Smooth muscle cell (in vitro differentiated cells): ENCODE measurements around the gene PLA2G4E. TPM values are rescaled to one million over a fixed set of nuclear protein-coding genes. Genes with fewer than 3 reads are reported as not detected.

Experiments
- DNase-seq: peaks from one replicate; lab custom pipeline; 2025; ENCODE audit not compliant: unreplicated experiment; lab: John Stamatoyannopoulos, UW
- H2AFZ ChIP-seq: fragments of 200-600 bp; sonication (generic); 2 replicates; pipeline ENCODE4 v1.6.0; 2016; ENCODE audit warnings: antibody characterized with exemption, low read depth, mild to moderate bottlenecking
- H3F3A ChIP-seq: fragments of 200-600 bp; sonication (generic); 2 replicates; pipeline ENCODE4 v1.6.0; 2017; ENCODE audit warnings: antibody characterized with exemption, low read depth
- H3K27ac ChIP-seq: fragments of 200-600 bp; sonication (generic); 2 replicates; pipeline ENCODE4 v1.5.1; 2016; ENCODE audit warnings: low read depth, mild to moderate bottlenecking
- H3K27me3 ChIP-seq: fragments of 200-600 bp; sonication (generic); 2 replicates; pipeline ENCODE4 v1.6.1; 2016; ENCODE audit warnings: low read depth, mild to moderate bottlenecking
- H3K36me3 ChIP-seq: fragments of 200-600 bp; sonication (generic); 2 replicates; pipeline ENCODE4 v1.5.1; 2016; ENCODE audit warnings: low read depth
- H3K4me1 ChIP-seq: fragments of 200-600 bp; sonication (generic); 2 replicates; pipeline ENCODE4 v1.5.1; 2016; ENCODE audit warnings: low read depth
- H3K4me2 ChIP-seq: fragments of 200-600 bp; sonication (generic); 2 replicates; pipeline ENCODE4 v1.6.0; 2016; ENCODE audit warnings: mild to moderate bottlenecking
- H3K4me3 ChIP-seq: fragments of 200-600 bp; sonication (generic); 2 replicates; pipeline ENCODE4 v1.5.1; 2016; ENCODE audit warnings: mild to moderate bottlenecking
- H3K79me2 ChIP-seq: fragments of 200-600 bp; sonication (generic); 2 replicates; pipeline ENCODE4 v1.6.0; 2016; ENCODE audit warnings: low read depth, mild to moderate bottlenecking
- H3K9ac ChIP-seq: fragments of 200-600 bp; sonication (generic); 2 replicates; pipeline ENCODE4 v1.6.0; 2016; ENCODE audit warnings: low read depth
- H3K9me3 ChIP-seq: fragments of 200-600 bp; sonication (generic); replicated peaks from 2 replicates; pipeline ENCODE4 v1.5.1; 2016; ENCODE audit warnings: low read depth
- H4K20me1 ChIP-seq: fragments of 200-600 bp; sonication (generic); 2 replicates; pipeline ENCODE4 v1.6.0; 2016; ENCODE audit warnings: low read depth
- CTCF ChIP-seq: fragments of 200-600 bp; sonication (generic); IDR thresholded peaks from 2 replicates; pipeline ENCODE4 v1.5.1; 2017; ENCODE audit warnings: borderline replicate concordance, mild to moderate bottlenecking, antibody characterized with exemption; ENCODE audit not compliant: insufficient read depth, poor library complexity, severe bottlenecking
- WGBS: methylation state at CpG from one replicate; pipeline ENCODE4 v1.1.7; 2016; ENCODE audit warnings: low lambda C conversion rate; 5-methylcytosine and 5-hydroxymethylcytosine counted together
- polyA plus RNA-seq: library from polyadenylated mRNA; unstranded; fragments of >200 nt; fragmentation: Nextera tagmentation; extraction: Ambion mirVana; gene quantifications from 2 replicates; pipeline ENCODE4 v1.2.1, GENCODE V29; 2016
- total RNA-seq: library from RNA; depleted of rRNA; stranded (reverse); fragments of >200 nt; gene quantifications from 2 replicates; pipeline ENCODE4 v1.2.3, GENCODE V29; 2014

Gene PLA2G4E
- total and polyA plus RNA-seq, 2 experiments from 2014 or later: 1.6 TPM; not detected in 1

GRCh38 chr15:41996921-41997592 lies 23.8 kb downstream of the PLA2G4E start:
- no peaks in the 10 kb centered on the region for H4K20me1 ChIP-seq
- no peak overlapping the region for H3K4me3 ChIP-seq
- no peaks in the 10 kb centered on the region for H3K9me3 ChIP-seq
- no peak for DNase-seq
- no peak overlapping the region for H3K4me2 ChIP-seq
- H3F3A ChIP-seq: no peaks in the 10 kb centered on the region
- no peaks in the 10 kb centered on the region for H3K36me3 ChIP-seq
- TF ChIP-seq CTCF: no peak
- no peak overlapping the region for H2AFZ ChIP-seq
- no peaks in the 10 kb centered on the region for H3K27me3 ChIP-seq
- WGBS: 91% methylated on average over 12 of the region's 13 CpGs
- H3K27ac ChIP-seq: no peak overlapping the region
- H3K79me2 ChIP-seq: no peaks in the 10 kb centered on the region
- no peak overlapping the region for H3K9ac ChIP-seq
- no peaks in the 10 kb centered on the region for H3K4me1 ChIP-seq

- Histone ChIP-seq H3K4me3 (no peak overlapping the region), H4K20me1 (no peaks in the 10 kb centered on the region), H3K27me3 (no peaks in the 10 kb centered on the region), H3K27ac (no peak overlapping the region), H2AFZ (no peak overlapping the region), H3K79me2 (no peaks in the 10 kb centered on the region), H3K36me3 (no peaks in the 10 kb centered on the region), H3K4me1 (no peaks in the 10 kb centered on the region), H3K4me2 (no peak overlapping the region), H3K9ac (no peak overlapping the region), H3K9me3 (no peaks in the 10 kb centered on the region), H3F3A (no peaks in the 10 kb centered on the region)
- WGBS: 92% methylated on average over 10 of the region's 10 CpGs
- no peak for TF ChIP-seq CTCF
- no peak for DNase-seq
Observed at GRCh38 chr15:41996376-41996775, 24.5 kb downstream of the PLA2G4E start.

GRCh38 chr15:41995476-41995855 lies 25.4 kb downstream of the PLA2G4E start:
- Histone ChIP-seq H3K4me3 (no peak overlapping the region), H3K79me2 (no peaks in the 10 kb centered on the region), H3K27me3 (no peaks in the 10 kb centered on the region), H3F3A (no peaks in the 10 kb centered on the region), H4K20me1 (no peaks in the 10 kb centered on the region), H2AFZ (no peak overlapping the region), H3K27ac (no peak overlapping the region), H3K4me2 (no peak overlapping the region), H3K9me3 (no peaks in the 10 kb centered on the region), H3K4me1 (no peaks in the 10 kb centered on the region), H3K36me3 (no peaks in the 10 kb centered on the region), H3K9ac (no peak overlapping the region)
- TF ChIP-seq CTCF: no peak
- 98% methylated on average over 7 of the region's 7 CpGs for WGBS
- no peak for DNase-seq
